Naive thymus-derived CD8-positive, alpha-beta T cell (primary cell): ENCODE measurements around the gene TEX30. TPM values are rescaled to one million over a fixed set of nuclear protein-coding genes. Genes with fewer than 3 reads are reported as not detected.

ENCODE experiments used
- ATAC-seq, 2 donors: fragments of 150-1000 bp; cut with Tn5 transposase in 1 of 2; sonication (Bioruptor Pico), chemical (Tn5 transposase) in 1 of 2; 1 replicate in 1 of 2; 2 replicates in 1 of 2; pipeline ENCODE4 v1.10.0; 2021; ENCODE audit warnings: mild to moderate bottlenecking in 2 of 2, moderate library complexity in 2 of 2
- POLR2A ChIA-PET: fragments of 350-600 bp; sonication (Branson Sonifier 250); formaldehyde crosslinking; loops from one replicate; lab custom pipeline; 2021; ENCODE audit warnings: antibody characterized with exemption; lab: Charles Lee
- DNase-seq, 10 donors: peaks; one replicate each; pipeline versions ENCODE4 v3.0.0 to v3.0.0-alpha.2; 2020 to 2022
- H3K27ac Mint-ChIP-seq, 10 donors: one replicate each; pipeline ENCODE4 v1.8.0; 2020 to 2022; ENCODE audit warnings: mild to moderate bottlenecking in 10 of 10, mixed read lengths in 10 of 10, moderate library complexity in 4 of 10, inconsistent platforms in 1 of 10
- H3K27me3 Mint-ChIP-seq, 5 donors: one replicate each; pipeline ENCODE4 v1.8.0; 2021 to 2022; ENCODE audit warnings: mixed read lengths in 5 of 5
- H3K36me3 Mint-ChIP-seq, 3 donors: one replicate each; pipeline ENCODE4 v1.8.0; 2020 to 2022; ENCODE audit warnings: mixed read lengths in 3 of 3, mild to moderate bottlenecking in 2 of 3, inconsistent platforms in 1 of 3
- H3K4me1 Mint-ChIP-seq, 4 donors: one replicate each; pipeline ENCODE4 v1.8.0; 2021 to 2022; ENCODE audit warnings: mixed read lengths in 4 of 4
- H3K4me3 Mint-ChIP-seq, 10 donors: one replicate each; pipeline ENCODE4 v1.8.0; 2020 to 2022; ENCODE audit warnings: mild to moderate bottlenecking in 10 of 10, mixed read lengths in 10 of 10, moderate library complexity in 6 of 10, inconsistent platforms in 1 of 10
- H3K9me3 Mint-ChIP-seq, 9 donors: one replicate each; pipeline ENCODE4 v1.8.0; 2020 to 2022; ENCODE audit warnings: mixed read lengths in 9 of 9, mild to moderate bottlenecking in 3 of 9, inconsistent platforms in 1 of 9, moderate library complexity in 1 of 9
- polyA plus RNA-seq, 3 donors: library from polyadenylated mRNA; unstranded; fragments of 300-500 nt; fragmentation: Illumina TruSeq; gene quantifications; one replicate each; pipeline ENCODE4 v1.2.3, GENCODE V29; 2021
- total RNA-seq, 8 experiments: library from RNA in 2 of 8; stranded (reverse) in 2 of 8; gene quantifications; one replicate each; pipeline ENCODE4 v1.2.3 and lab custom pipeline; 2021 to 2026

TEX30 gene
- total and polyA plus RNA-seq, 5 experiments from 2014 or later: 11.1 to 25.0 (median 23.8) TPM

DNA sequence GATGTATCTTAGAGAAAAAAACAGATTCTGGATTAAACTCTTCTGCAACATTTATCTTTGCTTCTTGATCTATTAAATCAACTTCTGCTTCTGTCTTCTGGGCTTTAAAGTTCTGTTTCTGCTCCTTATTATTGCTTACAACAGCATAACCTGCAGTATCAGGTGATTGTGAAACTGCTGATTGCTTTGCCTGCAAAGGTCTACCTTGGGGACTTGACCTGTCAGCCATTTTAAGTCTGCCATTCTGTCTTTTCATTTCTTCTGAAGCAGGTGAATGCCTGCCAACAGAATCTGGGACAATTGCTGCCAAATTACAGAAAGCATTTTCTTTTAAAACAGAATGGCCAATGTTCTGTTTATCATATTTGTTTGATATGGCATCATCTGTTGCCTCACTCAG, 31.1 kb downstream of the TEX30 start:
- ATAC-seq: no peak
- H3K27me3 Mint-ChIP-seq: peaks cover 24 to 65% (median 43%) of the 10 kb centered on the region in 5 donors
- H3K27ac Mint-ChIP-seq: no peak overlapping the region
- POLR2A ChIA-PET: no interaction called here
- DNase-seq: no peak
- H3K4me1 Mint-ChIP-seq: peaks cover 0 to 7% (median 0%) of the 10 kb centered on the region in 4 donors
- peaks cover 0 to 57% (median 30%) of the 10 kb centered on the region in 9 donors for H3K9me3 Mint-ChIP-seq
- H3K4me3 Mint-ChIP-seq: no peak overlapping the region
- H3K36me3 Mint-ChIP-seq: peaks cover 4 to 47% (median 7%) of the 10 kb centered on the region in 3 donors

- Mint-ChIP-seq H3K27me3 (peaks cover 23 to 61% (median 43%) of the 10 kb centered on the region in 5 donors), H3K4me1 (peaks cover 0 to 7% (median 0%) of the 10 kb centered on the region in 4 donors), H3K27ac (no peak overlapping the region), H3K9me3 (peaks cover 0 to 53% (median 30%) of the 10 kb centered on the region in 9 donors), H3K4me3 (no peak overlapping the region), H3K36me3 (peaks cover 4 to 46% (median 7%) of the 10 kb centered on the region in 3 donors)
- DNase-seq (no peak), ATAC-seq (no peak)
- POLR2A ChIA-PET: no interaction called here
Measured at GRCh38 chr13:102742101-102742500, 31.5 kb downstream of the TEX30 start.

DNA sequence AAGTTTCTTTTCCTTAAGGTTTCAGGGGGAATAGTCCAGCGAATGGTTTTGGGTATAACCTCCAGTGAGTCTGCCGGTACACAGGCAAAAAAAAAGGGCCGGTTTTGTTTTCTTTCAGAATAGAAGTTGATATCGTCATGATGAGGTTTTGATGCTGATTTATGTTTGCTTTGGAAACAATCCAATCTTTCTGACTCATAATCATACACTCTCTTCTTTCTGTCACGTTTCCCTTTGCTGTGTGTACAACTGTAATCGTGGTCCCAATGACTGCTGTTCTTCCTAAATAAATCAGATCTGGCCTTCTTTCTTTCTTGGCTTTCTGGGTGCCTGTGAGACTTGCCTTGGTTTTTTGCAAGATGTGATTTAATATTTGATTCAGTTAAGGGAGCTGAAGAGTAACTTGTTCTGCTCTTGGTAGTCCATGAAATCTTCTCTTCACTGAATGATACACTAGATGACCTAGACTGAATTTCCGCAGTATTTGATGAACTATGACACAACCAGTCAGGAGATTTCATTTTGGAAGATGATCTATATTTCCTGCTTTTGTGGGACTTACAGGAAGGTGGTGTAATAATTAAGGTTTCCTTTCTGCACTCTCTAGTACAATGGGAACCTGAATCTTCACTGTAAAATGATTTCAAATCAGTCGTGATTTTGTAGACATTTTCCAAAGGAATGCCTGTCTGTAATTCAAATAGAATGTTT, 43.9 kb downstream of the TEX30 start:
- Mint-ChIP-seq H3K9me3 (peaks cover 0 to 5% (median 0%) of the 10 kb centered on the region in 9 donors), H3K27me3 (peaks cover 0 to 8% (median 0%) of the 10 kb centered on the region in 5 donors), H3K4me1 (peaks cover 0 to 2% (median under 1%) of the 10 kb centered on the region in 4 donors), H3K4me3 (no peak overlapping the region), H3K27ac (no peak overlapping the region), H3K36me3 (peaks cover 0 to 3% (median 0%) of the 10 kb centered on the region in 3 donors)
- DNase-seq (no peak), ATAC-seq (no peak)
- POLR2A ChIA-PET: no interaction called here

DNA sequence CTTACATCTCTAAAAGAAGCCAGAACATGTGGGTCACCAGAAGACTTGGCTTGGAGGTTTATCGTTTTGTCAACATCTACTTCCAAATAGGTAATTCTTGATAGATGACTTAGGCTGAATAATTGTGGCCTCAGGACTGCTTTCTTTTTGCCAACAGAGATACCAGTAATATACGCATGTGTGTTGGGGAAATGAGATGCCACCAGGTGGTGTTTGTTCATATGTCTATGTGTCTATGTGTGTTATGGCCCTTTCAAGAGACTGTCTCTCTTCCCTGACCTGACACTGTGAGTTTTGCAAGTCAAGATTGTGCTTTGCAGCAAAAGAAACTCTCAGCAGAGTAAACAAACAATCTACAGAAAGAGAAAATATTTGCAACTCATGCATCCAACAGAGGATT, 47.2 kb downstream of the TEX30 start:
- DNase-seq (no peak), ATAC-seq (no peak)
- POLR2A ChIA-PET: no interaction called here
- Mint-ChIP-seq H3K27ac (no peak overlapping the region), H3K4me3 (no peak overlapping the region), H3K27me3 (peaks cover 0 to 6% (median 2%) of the 10 kb centered on the region in 5 donors), H3K36me3 (peaks cover 0 to 3% (median 0%) of the 10 kb centered on the region in 3 donors), H3K9me3 (peaks cover 0 to 5% (median 0%) of the 10 kb centered on the region in 9 donors), H3K4me1 (peaks cover 0 to 2% (median under 1%) of the 10 kb centered on the region in 4 donors)

DNA sequence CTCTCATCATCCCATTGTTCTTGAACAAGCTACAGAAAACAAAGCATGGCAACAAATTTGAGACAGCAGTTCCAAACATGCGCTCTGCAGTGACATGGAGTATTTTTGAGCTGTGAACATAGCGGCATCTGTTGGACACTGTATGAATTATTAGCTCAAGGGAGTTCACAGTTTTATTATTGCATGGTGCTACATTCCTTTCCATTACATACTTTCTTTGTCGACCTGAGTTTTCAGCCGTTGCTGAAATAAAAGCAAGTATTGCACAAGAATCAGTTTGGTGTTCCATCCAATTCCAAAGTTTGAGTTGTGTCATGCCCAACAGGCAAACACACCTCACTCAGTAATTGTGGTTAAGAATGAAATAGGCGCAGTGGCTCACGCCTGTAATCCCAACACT, 48.7 kb downstream of the TEX30 start:
- peaks cover 0 to 2% (median under 1%) of the 10 kb centered on the region in 4 donors for H3K4me1 Mint-ChIP-seq
- no peak overlapping the region for H3K4me3 Mint-ChIP-seq
- H3K9me3 Mint-ChIP-seq: peaks cover 0 to 5% (median 0%) of the 10 kb centered on the region in 9 donors
- POLR2A ChIA-PET: interaction anchor here (1.3 kb wide), 1 partner anchor 129 kb away, joined by 4 read pairs; no protein-coding TSS in a partner anchor
- H3K27me3 Mint-ChIP-seq: peaks cover 0 to 6% (median 4%) of the 10 kb centered on the region in 5 donors
- peaks cover 0 to 3% (median 0%) of the 10 kb centered on the region in 3 donors for H3K36me3 Mint-ChIP-seq
- DNase-seq (peak in 2 of 10 donors; percentile 3 to 8), ATAC-seq (no peak)
- no peak overlapping the region for H3K27ac Mint-ChIP-seq

DNA sequence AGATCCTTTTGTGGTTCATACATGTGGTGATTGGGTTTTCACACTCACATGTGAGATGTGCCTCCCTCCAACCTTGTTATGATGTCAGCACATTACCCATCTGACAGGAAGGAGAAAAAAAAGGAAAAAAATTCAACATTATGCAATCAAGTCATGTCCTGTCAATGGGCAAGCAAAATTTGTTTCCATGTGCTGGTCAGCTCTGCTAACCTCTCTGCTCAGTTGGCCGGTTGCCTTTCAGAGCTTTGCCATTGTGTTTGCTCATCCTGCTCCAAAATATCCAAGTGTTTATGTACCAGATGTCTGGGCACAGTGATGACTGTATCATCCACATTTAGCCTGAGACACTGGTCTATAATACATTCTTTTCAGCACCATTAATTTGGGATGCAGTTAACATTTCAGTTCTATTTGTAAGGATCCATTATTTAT, 51.8 kb downstream of the TEX30 start:
- no peak overlapping the region for H3K4me3 Mint-ChIP-seq
- DNase-seq (peak in 1 of 10 donors; percentile 18), ATAC-seq (no peak)
- no peaks in the 10 kb centered on the region for H3K4me1 Mint-ChIP-seq
- peaks cover 0 to 3% (median 0%) of the 10 kb centered on the region in 3 donors for H3K36me3 Mint-ChIP-seq
- peaks cover 0 to 7% (median 4%) of the 10 kb centered on the region in 5 donors for H3K27me3 Mint-ChIP-seq
- H3K9me3 Mint-ChIP-seq: peaks cover 0 to 4% (median 0%) of the 10 kb centered on the region in 9 donors
- POLR2A ChIA-PET: no interaction called here
- H3K27ac Mint-ChIP-seq: no peak overlapping the region

DNA sequence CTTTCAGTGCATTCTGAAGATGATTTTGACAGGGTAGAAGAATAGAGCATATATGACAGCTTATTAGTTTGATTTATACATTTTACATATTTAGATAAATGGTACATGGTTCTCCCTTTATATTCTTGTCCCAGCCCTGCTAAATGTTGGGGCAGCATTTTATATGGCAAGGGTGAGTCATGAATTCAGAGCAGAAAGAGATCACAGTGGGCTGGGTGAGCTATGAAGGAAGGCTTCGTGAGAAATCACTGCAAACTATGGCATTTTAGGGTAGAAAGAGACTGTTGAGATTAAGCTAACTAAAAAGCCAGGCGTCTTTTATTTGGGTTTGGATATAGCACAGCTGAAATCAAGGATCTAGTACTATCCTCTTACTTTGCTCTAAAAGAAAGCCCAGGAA, 54.8 kb downstream of the TEX30 start:
- no peak overlapping the region for H3K4me3 Mint-ChIP-seq
- no peaks in the 10 kb centered on the region for H3K9me3 Mint-ChIP-seq
- no peaks in the 10 kb centered on the region for H3K4me1 Mint-ChIP-seq
- POLR2A ChIA-PET: no interaction called here
- no peak for DNase-seq
- H3K27me3 Mint-ChIP-seq: peaks cover 0 to 7% (median 0%) of the 10 kb centered on the region in 5 donors
- no peaks in the 10 kb centered on the region for H3K36me3 Mint-ChIP-seq
- H3K27ac Mint-ChIP-seq: peak overlapping the region in 2 of 10 donors; percentile 11 to 78
- no peak for ATAC-seq

Other genes starting within 250 kb of the TEX30 start
- 100 to 1,000 TPM; 210 to 224 TPM for gene TPP2, start 176.8 kb downstream of the TEX30 start, total RNA-seq
- 10 to 100 TPM; 52.3 to 64.7 (median 61.1) TPM for gene TPP2, start 176.8 kb downstream of the TEX30 start, polyA plus RNA-seq
- gene METTL21C, start 78.7 kb downstream of the TEX30 start, total RNA-seq: not detected
- under 1 TPM in 1 of 3 donors, not detected in 2; 0.15 TPM for gene METTL21C, start 78.7 kb downstream of the TEX30 start, polyA plus RNA-seq
- 1 to 10 TPM in 1 of 2 experiments, under 1 TPM in 1; 0.60 to 1.1 TPM for gene POGLUT2, start 25.2 kb upstream of the TEX30 start, total RNA-seq
- gene POGLUT2, start 25.2 kb upstream of the TEX30 start, polyA plus RNA-seq: under 1 TPM in 2 of 3 donors, not detected in 1; 0.56 to 0.81 TPM
- 10 to 100 TPM; 11.8 to 12.1 TPM for gene BIVM, start 25.3 kb upstream of the TEX30 start, total RNA-seq
- gene BIVM, start 25.3 kb upstream of the TEX30 start, polyA plus RNA-seq: 1 to 10 TPM; 4.5 to 8.7 (median 6.4) TPM
- gene ERCC5, start 72.2 kb upstream of the TEX30 start, total RNA-seq: 100 to 1,000 TPM; 147 to 148 TPM
- 10 to 100 TPM; 42.2 to 56.9 (median 53.1) TPM for gene ERCC5, start 72.2 kb upstream of the TEX30 start, polyA plus RNA-seq